DOHH2 (cell line): ENCODE results near the gene TUBA8.
"Not testable (repeated sequence)": the region's sequence is repeated elsewhere in the genome, so short reads cannot be mapped to it uniquely, and the experiment has no call there.

Source experiments
- EZH2phosphoT487 ChIP-seq: fragments of 200-600 bp; sonication (generic); IDR thresholded peaks from 2 replicates; pipeline ENCODE4 v1.6.1; 2017; ENCODE audit warnings: borderline replicate concordance, mild to moderate bottlenecking, antibody characterized with exemption, low read length, moderate library complexity, mixed read lengths
- TF ChIP-seq, protein P1 (sequence below): fragments of 200-600 bp; sonication (generic); IDR thresholded peaks from one replicate; pipeline ENCODE4 v1.5.1; 2014; ENCODE audit warnings: antibody characterized with exemption, mild to moderate bottlenecking, low read depth, low read length; ENCODE audit not compliant: poor library complexity, severe bottlenecking

DNA sequence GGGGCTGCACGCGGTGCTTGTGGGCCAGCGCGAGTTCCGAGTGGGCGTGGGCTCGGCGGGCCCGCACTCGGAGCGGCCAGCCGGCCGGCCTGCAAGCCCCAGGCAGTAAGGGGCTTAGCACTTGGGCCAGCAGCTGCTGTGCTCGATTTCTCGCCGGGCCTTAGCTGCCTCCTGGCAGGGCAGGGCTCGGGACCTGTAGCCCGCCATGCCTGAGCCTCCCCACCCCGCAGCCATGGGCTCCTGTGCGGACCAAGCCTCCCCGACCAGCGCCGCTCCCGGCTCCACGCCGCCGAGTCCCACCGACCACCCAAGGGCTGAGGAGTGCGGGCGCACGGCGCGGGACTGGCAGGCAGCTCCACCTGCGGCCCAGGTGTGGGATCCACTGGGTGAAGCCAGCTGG lies 44.9 kb downstream of the TUBA8 start:
- TF ChIP-seq, protein P1, sequence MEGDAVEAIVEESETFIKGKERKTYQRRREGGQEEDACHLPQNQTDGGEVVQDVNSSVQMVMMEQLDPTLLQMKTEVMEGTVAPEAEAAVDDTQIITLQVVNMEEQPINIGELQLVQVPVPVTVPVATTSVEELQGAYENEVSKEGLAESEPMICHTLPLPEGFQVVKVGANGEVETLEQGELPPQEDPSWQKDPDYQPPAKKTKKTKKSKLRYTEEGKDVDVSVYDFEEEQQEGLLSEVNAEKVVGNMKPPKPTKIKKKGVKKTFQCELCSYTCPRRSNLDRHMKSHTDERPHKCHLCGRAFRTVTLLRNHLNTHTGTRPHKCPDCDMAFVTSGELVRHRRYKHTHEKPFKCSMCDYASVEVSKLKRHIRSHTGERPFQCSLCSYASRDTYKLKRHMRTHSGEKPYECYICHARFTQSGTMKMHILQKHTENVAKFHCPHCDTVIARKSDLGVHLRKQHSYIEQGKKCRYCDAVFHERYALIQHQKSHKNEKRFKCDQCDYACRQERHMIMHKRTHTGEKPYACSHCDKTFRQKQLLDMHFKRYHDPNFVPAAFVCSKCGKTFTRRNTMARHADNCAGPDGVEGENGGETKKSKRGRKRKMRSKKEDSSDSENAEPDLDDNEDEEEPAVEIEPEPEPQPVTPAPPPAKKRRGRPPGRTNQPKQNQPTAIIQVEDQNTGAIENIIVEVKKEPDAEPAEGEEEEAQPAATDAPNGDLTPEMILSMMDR: not testable (repeated sequence)
- TF ChIP-seq EZH2phosphoT487: not testable (repeated sequence)
